GM12878 (cell line): ENCODE measurements around the gene ATP2C1. TPM values are rescaled to one million over a fixed set of nuclear protein-coding genes. Genes with fewer than 3 reads are reported as not detected.

Source experiments
- ATAC-seq: fragments of 200-7000 bp; cut with Tn5 transposase; 3 replicates; pipeline ENCODE4 v1.9.1; 2020; ENCODE audit warnings: mild to moderate bottlenecking, moderate library complexity
- BruUV-seq: library from RNA; stranded (reverse); fragments of 400-500 nt; replicated peaks from 2 replicates; lab custom pipeline; 2021; lab: Mats Ljungman, UMichigan
- CTCF ChIA-PET: fragments of 300-600 bp; sonication (Branson Sonifier 250); formaldehyde crosslinking; extraction: SDS; loops from one replicate; lab custom pipeline; 2021; ENCODE audit warnings: inconsistent platforms; lab: Yijun Ruan, JAX
- POLR2A ChIA-PET: fragments of 350-600 bp; formaldehyde crosslinking; extraction: SDS; loops from one replicate; lab custom pipeline; 2021; ENCODE audit warnings: inconsistent platforms; lab: Charles Lee
- RAD21 ChIA-PET: fragments of 300-600 bp; sonication (Branson Sonifier 250); formaldehyde crosslinking; loops from one replicate; lab custom pipeline; 2023; ENCODE audit warnings: antibody characterized with exemption; ENCODE audit not compliant: unreplicated experiment; lab: Charles Lee
- SMC1A ChIA-PET: fragments of 300-600 bp; sonication (Branson Sonifier 250); formaldehyde crosslinking; loops from one replicate; lab custom pipeline; 2023; ENCODE audit not compliant: unreplicated experiment, uncharacterized antibody; lab: Charles Lee
- DNase-seq: peaks from one replicate; pipeline ENCODE4 v3.0.0-alpha.2; 2011; ENCODE audit warnings: low read depth, low spot score
- FAIRE-seq: peaks from 3 replicates; lab custom pipeline; 2011; peaks lifted over from hg19 to GRCh38; lab: Jason Lieb, UNC
- H2AFZ ChIP-seq: 2 replicates; pipeline ENCODE4 v1.6.0; 2011; ENCODE audit warnings: low read depth, low read length, control low read depth; ENCODE audit not compliant: control insufficient read depth
- H3K27ac ChIP-seq: 2 replicates; pipeline ENCODE4 v1.5.1; 2011; ENCODE audit warnings: control low read depth; ENCODE audit not compliant: control insufficient read depth, insufficient read depth
- H3K27me3 ChIP-seq, 2 experiments: replicated peaks in 1 of 2; 2 replicates each; pipeline versions ENCODE4 v1.6.0 to v1.6.1; 2011; ENCODE audit warnings: low read length in 1 of 2; ENCODE audit not compliant: control insufficient read depth in 2 of 2, insufficient read depth in 2 of 2
- H3K36me3 ChIP-seq, 2 experiments: 2 replicates each; pipeline ENCODE4 v1.5.1; 2011; ENCODE audit warnings: low read length in 1 of 2; ENCODE audit not compliant: control insufficient read depth in 2 of 2, insufficient read depth in 2 of 2
- H3K4me1 ChIP-seq: 2 replicates; pipeline ENCODE4 v1.6.1; 2011; ENCODE audit warnings: mild to moderate bottlenecking, low read length, moderate library complexity, mixed read lengths; ENCODE audit not compliant: control insufficient read depth, insufficient read depth
- H3K4me2 ChIP-seq: 2 replicates; pipeline ENCODE4 v1.6.0; 2011; ENCODE audit warnings: control low read depth; ENCODE audit not compliant: control insufficient read depth, insufficient read depth
- H3K4me3 ChIP-seq: fragments of 200-600 bp; sonication (generic); 2 replicates; pipeline ENCODE4 v1.5.1; 2016
- H3K79me2 ChIP-seq: 2 replicates; pipeline ENCODE4 v1.6.0; 2011; ENCODE audit warnings: low read length; ENCODE audit not compliant: control insufficient read depth, insufficient read depth
- H3K9ac ChIP-seq: 2 replicates; pipeline ENCODE4 v1.8.0; 2011; ENCODE audit warnings: low read length, control low read depth, mixed read lengths; ENCODE audit not compliant: control insufficient read depth, insufficient read depth
- H3K9me3 ChIP-seq: replicated peaks from 3 replicates; pipeline ENCODE4 v1.5.1; 2011; ENCODE audit warnings: mild to moderate bottlenecking, low read length; ENCODE audit not compliant: control insufficient read depth, insufficient read depth
- H4K20me1 ChIP-seq: 2 replicates; pipeline ENCODE4 v1.6.0; 2011; ENCODE audit not compliant: control insufficient read depth, insufficient read depth
- ATF7 ChIP-seq: fragments of 450-650 bp; IDR thresholded peaks from 2 replicates; pipeline ENCODE4 v1.6.1; 2016; ENCODE audit warnings: low read depth, mild to moderate bottlenecking
- BACH1 ChIP-seq: fragments of 450-650 bp; IDR thresholded peaks from 2 replicates; pipeline ENCODE4 v1.6.1; 2017; ENCODE audit warnings: mild to moderate bottlenecking, borderline replicate concordance
- BRCA1 ChIP-seq: IDR thresholded peaks from 2 replicates; pipeline ENCODE4 v1.6.1; 2011; ENCODE audit warnings: low read depth, low read length, improper control_type of control experiment
- FOS ChIP-seq: IDR thresholded peaks from 3 replicates; pipeline ENCODE4 v1.6.1; 2011; ENCODE audit warnings: borderline replicate concordance; ENCODE audit not compliant: insufficient read length; ENCODE audit errors: extremely low read depth
- HDAC2 ChIP-seq: fragments of 200-600 bp; sonication (generic); IDR thresholded peaks from 2 replicates; pipeline ENCODE4 v1.6.1; 2017
- JUNB ChIP-seq: IDR thresholded peaks from 2 replicates; pipeline ENCODE4 v1.6.1; 2016; ENCODE audit warnings: antibody characterized with exemption, mild to moderate bottlenecking
- KDM1A ChIP-seq: fragments of 200-600 bp; sonication (generic); IDR thresholded peaks from 2 replicates; pipeline ENCODE4 v1.6.1; 2016; ENCODE audit warnings: borderline replicate concordance
- NFYA ChIP-seq: IDR thresholded peaks from 2 replicates; pipeline ENCODE4 v1.6.1; 2011; ENCODE audit warnings: low read depth, mild to moderate bottlenecking, low read length, improper control_type of control experiment, borderline replicate concordance
- NR2F1 ChIP-seq: fragments of 450-650 bp; conservative IDR thresholded peaks from 2 replicates; pipeline ENCODE4 v1.6.1; 2017; ENCODE audit warnings: mild to moderate bottlenecking
- RCOR1 ChIP-seq: conservative IDR thresholded peaks from 2 replicates; pipeline ENCODE4 v1.6.1; 2012; ENCODE audit warnings: low read depth, low read length, improper control_type of control experiment
- RELA ChIP-seq: fragments of 450-650 bp; IDR thresholded peaks from 2 replicates; pipeline ENCODE4 v1.8.0; 2014; ENCODE audit warnings: borderline replicate concordance; ENCODE audit not compliant: partially characterized antibody
- YBX1 ChIP-seq: fragments of 450-650 bp; IDR thresholded peaks from 2 replicates; pipeline ENCODE4 v1.6.1; 2016; ENCODE audit warnings: antibody characterized with exemption
- WGBS: methylation state at CpG from one replicate; pipeline ENCODE4 v1.1.6; 2016; ENCODE audit warnings: low lambda C conversion rate; ENCODE audit not compliant: insufficient replicate concordance, insufficient coverage; ENCODE audit errors: missing lambda C conversion rate; 5-methylcytosine and 5-hydroxymethylcytosine counted together
- in situ Hi-C: fragments of 300-500 bp; cut with MboI; formaldehyde crosslinking; loops from 9 replicates; pipeline ENCODE4 v1.14.3; 2018; ENCODE audit warnings: mixed read lengths
- intact Hi-C: fragments of 100-400 bp; cut with micrococcal nuclease; formaldehyde crosslinking; loops from one replicate; pipeline ENCODE4 v1.14.2; 2022; ENCODE audit not compliant: unreplicated experiment
- polyA plus RNA-seq, 11 experiments: library from polyadenylated mRNA; depleted of rRNA in 4 of 11; unstranded in 6 of 11; stranded (reverse) in 5 of 11; fragments of >200 nt; fragmentation: Nextera tagmentation in 4 of 11; fragmentation: Illumina TruSeq in 1 of 11; extraction: Ambion mirVana in 4 of 11; extraction: Trizol in 1 of 11; gene quantifications; 1 replicate in 1 of 11; 2 replicates in 10 of 11; pipeline versions ENCODE4 v1.2.1 to v1.2.3, GENCODE V29; 2011 to 2016; ENCODE audit warnings: inconsistent platforms in 2 of 11, missing spikeins in 2 of 11, low read depth in 1 of 11
- total RNA-seq, 4 experiments: library from RNA; depleted of rRNA in 3 of 4; stranded (reverse); fragments of >200 nt in 3 of 4; fragmentation: Illumina TruSeq in 1 of 4; extraction: Trizol in 1 of 4; gene quantifications; 2 replicates each; pipeline versions ENCODE4 v1.2.1 to v1.2.3, GENCODE V29; 2013 to 2021
- TF ChIP-seq, protein P1 (sequence below): IDR thresholded peaks from 2 replicates; pipeline ENCODE4 v1.6.1; 2012; ENCODE audit warnings: mild to moderate bottlenecking, low read depth, low read length
- TF ChIP-seq, protein P2 (sequence below): IDR thresholded peaks from 2 replicates; pipeline ENCODE4 v1.6.1; 2011; ENCODE audit warnings: borderline replicate concordance, low read depth, mild to moderate bottlenecking, moderate library complexity, mixed read lengths, low read length; ENCODE audit not compliant: insufficient read depth; ENCODE audit errors: extremely low read length

The ATP2C1 gene
- total and polyA plus RNA-seq, 10 of the 15 experiments (the other 5 are each of a cell fraction or from before 2014, with no cell fraction given), result 20.6 to 116 (median 55.1) TPM

GRCh38 chr3:130889416-130889946, 4.4 kb upstream of the ATP2C1 start:
- no peak overlapping the region for H3K4me3 ChIP-seq
- in situ Hi-C loops (no loop called here), intact Hi-C loops (no loop called here)
- H4K20me1 ChIP-seq, result no peaks in the 10 kb centered on the region
- 100% methylated on average over 1 of the region's 1 CpG for WGBS
- FAIRE-seq (no peak), ATAC-seq (no peak), DNase-seq (no peak)
- ChIA-PET RAD21 (interaction anchor here (7.0 kb wide), 1 partner anchor 128 kb away, joined by 132 read pairs; no protein-coding TSS in a partner anchor), POLR2A (interaction anchor here (1.7 kb wide), 1 partner anchor 128 kb away, joined by 3 read pairs; no protein-coding TSS in a partner anchor), SMC1A (interaction anchor here (4.8 to 9.7 kb wide), 3 partner anchors 30 to 129 kb away, joined by 14 to 163 read pairs (median 144); no protein-coding TSS in a partner anchor), CTCF (interaction anchor here (0.6 to 10.0 kb wide), 3 partner anchors 29 to 204 kb away, joined by 3 to 200 read pairs (median 4); no protein-coding TSS in a partner anchor)
- no TSS peak for BruUV-seq
- no peaks in the 10 kb centered on the region for H3K4me1 ChIP-seq
- H3K9ac ChIP-seq, result no peak overlapping the region
- no peak overlapping the region for H2AFZ ChIP-seq
- no peak overlapping the region for H3K4me2 ChIP-seq
- TF ChIP-seq HDAC2 (no peak), KDM1A (no peak), FOS (no peak), JUNB (no peak), RELA (no peak), BACH1 (no peak), NFYA (no peak), BRCA1 (no peak), RCOR1 (no peak), YBX1 (no peak), NR2F1 (no peak), ATF7 (no peak)
- TF ChIP-seq, protein P1, sequence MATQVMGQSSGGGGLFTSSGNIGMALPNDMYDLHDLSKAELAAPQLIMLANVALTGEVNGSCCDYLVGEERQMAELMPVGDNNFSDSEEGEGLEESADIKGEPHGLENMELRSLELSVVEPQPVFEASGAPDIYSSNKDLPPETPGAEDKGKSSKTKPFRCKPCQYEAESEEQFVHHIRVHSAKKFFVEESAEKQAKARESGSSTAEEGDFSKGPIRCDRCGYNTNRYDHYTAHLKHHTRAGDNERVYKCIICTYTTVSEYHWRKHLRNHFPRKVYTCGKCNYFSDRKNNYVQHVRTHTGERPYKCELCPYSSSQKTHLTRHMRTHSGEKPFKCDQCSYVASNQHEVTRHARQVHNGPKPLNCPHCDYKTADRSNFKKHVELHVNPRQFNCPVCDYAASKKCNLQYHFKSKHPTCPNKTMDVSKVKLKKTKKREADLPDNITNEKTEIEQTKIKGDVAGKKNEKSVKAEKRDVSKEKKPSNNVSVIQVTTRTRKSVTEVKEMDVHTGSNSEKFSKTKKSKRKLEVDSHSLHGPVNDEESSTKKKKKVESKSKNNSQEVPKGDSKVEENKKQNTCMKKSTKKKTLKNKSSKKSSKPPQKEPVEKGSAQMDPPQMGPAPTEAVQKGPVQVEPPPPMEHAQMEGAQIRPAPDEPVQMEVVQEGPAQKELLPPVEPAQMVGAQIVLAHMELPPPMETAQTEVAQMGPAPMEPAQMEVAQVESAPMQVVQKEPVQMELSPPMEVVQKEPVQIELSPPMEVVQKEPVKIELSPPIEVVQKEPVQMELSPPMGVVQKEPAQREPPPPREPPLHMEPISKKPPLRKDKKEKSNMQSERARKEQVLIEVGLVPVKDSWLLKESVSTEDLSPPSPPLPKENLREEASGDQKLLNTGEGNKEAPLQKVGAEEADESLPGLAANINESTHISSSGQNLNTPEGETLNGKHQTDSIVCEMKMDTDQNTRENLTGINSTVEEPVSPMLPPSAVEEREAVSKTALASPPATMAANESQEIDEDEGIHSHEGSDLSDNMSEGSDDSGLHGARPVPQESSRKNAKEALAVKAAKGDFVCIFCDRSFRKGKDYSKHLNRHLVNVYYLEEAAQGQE, result no peak
- TF ChIP-seq, protein P2, sequence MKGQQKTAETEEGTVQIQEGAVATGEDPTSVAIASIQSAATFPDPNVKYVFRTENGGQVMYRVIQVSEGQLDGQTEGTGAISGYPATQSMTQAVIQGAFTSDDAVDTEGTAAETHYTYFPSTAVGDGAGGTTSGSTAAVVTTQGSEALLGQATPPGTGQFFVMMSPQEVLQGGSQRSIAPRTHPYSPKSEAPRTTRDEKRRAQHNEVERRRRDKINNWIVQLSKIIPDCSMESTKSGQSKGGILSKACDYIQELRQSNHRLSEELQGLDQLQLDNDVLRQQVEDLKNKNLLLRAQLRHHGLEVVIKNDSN, result no peak
- no peak overlapping the region for H3K27ac ChIP-seq
- H3K36me3 ChIP-seq, result no peaks in the 10 kb centered on the region
- H3K79me2 ChIP-seq, result peaks cover 21% of the 10 kb centered on the region
- no peaks in the 10 kb centered on the region for H3K27me3 ChIP-seq
- H3K9me3 ChIP-seq, result no peaks in the 10 kb centered on the region; the same call in 2 of the 3 replicates
